ENCODE measurements around the gene CCSER1. TPM values are rescaled to one million over a fixed set of nuclear protein-coding genes. Genes with fewer than 3 reads are reported as not detected.

The CCSER1 gene
- 13.0 and 17.4 TPM in 2 replicates for polyA plus RNA-seq (2014; cell fraction: cytosol; rRNA removed)
- 9.8 and 9.9 TPM in 2 replicates for polyA plus RNA-seq (2014; cell fraction: nucleus; rRNA removed)

DNA sequence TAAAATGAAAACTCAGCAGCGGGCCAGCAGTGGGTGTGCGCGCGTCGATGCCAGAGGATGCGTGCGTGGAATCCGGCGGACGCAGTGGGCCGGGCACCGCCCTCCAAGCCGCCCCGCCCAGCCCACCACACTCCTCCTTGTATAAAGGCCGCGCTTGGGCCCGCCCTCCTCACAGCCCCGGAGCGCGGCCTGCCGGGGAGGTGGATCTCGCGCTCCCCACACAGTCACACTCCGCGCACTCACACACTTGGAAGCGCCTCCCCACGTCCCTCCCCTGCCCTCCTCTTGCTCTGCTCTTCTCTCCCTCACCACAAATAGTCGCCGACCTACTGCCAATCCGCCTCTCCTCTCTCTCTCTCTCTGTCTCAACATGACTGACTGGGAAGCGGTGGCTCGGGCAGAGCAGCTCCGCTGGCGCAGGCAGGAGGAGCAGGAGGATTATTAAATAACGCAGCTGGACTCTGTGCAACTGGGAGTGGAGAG is at the start of gene CCSER1:
Gene CCSER1 (plus strand): TSS at position 172 of the 483 bp plus-strand sequence.
- DNase-seq (ENCODE audit: low spot score), result peak; percentile 88

- DNase-seq (ENCODE audit: low spot score), result no peak
Observed at GRCh38 chr4:90078440-90078839, 48.8 kb upstream of the CCSER1 start.

DNA sequence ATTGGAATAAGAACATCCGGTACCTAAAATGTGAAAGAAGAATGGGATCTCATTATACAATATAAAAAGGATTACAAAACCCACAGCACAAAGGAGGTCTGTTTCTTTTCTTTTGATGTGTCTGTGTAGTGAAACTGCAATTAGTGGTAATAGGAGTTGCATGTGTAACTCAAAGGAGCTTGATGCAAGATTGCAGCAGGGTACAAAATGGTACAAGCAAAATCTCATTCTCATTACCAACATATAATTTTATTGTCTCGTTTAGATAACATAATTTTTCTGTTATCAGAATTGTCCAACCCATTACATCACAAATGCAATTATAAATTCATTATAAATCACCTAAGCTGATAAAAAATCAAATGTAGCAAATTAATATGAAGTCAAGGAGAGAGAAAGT is 47.1 kb upstream of the CCSER1 start:
- peak; percentile 78 for DNase-seq (ENCODE audit: low spot score)

DNA sequence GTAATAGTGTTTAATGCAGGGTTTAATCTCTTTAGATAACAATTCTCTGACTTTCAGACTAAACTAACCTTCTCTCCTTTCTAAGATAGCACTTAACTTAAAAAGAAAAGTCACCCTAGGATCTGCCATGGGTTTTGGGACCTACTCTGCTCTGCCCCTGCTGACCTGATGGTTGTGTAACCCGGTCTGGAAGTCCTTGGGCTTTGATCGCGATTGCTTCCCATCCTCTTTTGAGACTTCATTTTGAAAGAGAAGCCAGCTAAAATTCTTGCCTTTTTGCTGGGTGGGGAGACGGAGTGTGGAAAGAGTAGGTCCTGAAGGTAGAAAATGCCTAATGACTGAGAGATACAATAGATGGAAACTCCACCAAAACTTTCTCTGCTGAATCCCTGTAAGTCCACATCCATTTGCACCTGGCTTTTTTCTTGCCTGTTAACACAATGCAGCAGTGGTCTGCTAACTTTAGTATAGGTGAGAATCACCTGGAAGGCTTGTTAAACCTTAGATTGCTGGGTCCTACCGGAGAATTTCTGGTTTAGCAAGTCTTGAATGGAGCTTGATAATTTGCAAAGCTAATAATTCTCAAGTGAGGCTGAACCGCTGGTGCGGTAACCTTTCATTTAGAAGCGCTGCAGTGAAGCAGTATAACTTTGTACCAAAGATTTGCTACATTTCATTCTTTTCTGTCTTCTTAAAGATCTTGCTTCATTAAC is 45.6 kb upstream of the CCSER1 start:
- DNase-seq (ENCODE audit: low spot score), result no peak

- DNase-seq (ENCODE audit: low spot score), result no peak
Observed at GRCh38 chr4:90082449-90082848, 44.7 kb upstream of the CCSER1 start.

GRCh38 chr4:90084277-90084966 is 42.8 kb upstream of the CCSER1 start:
- DNase-seq (ENCODE audit: low spot score), result no peak

GRCh38 chr4:90084967-90085295 is 42.3 kb upstream of the CCSER1 start:
- no peak for DNase-seq (ENCODE audit: low spot score)

DNA sequence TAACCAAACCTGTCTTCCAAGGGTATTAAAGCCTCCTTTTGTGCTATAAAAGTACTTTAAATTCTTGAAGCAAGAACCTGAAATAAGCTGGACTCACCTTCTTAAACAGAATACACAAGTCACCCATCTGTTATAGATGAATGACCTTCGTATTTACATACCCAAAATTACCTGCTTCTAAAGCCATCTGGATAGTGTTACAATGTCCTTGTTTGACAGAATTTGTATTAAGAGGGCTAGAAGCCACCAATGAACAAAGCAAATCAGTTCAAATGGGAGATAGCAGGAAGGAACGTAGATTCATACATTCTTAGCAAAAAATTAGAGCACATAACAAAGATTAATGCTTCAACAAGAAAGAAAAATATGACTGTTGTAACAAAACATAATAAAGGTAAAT is 33.7 kb upstream of the CCSER1 start:
- peak; percentile 82 for DNase-seq (ENCODE audit: low spot score)

DNA sequence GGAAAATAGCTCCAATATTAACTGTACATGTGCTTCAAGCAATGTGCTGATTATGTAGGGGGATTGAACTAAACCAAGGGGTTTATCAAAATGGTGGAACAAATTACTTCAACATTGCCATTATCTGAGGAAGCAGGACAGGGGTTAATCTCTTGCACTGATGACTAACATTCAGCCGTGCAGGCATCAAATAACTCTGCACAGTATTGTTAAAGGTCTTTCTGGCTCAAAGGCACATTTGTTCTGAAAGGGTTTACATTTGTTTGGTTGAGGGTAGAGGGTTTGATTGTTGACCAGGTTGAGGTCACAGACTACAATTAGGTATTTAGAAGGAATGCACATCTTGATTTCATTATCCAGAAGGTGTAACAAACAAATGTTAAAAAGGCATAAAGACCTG is 32.2 kb upstream of the CCSER1 start:
- DNase-seq (ENCODE audit: low spot score), result no peak

- DNase-seq (ENCODE audit: low spot score), result no peak
Observed at GRCh38 chr4:90099812-90100211, 27.4 kb upstream of the CCSER1 start.

DNA sequence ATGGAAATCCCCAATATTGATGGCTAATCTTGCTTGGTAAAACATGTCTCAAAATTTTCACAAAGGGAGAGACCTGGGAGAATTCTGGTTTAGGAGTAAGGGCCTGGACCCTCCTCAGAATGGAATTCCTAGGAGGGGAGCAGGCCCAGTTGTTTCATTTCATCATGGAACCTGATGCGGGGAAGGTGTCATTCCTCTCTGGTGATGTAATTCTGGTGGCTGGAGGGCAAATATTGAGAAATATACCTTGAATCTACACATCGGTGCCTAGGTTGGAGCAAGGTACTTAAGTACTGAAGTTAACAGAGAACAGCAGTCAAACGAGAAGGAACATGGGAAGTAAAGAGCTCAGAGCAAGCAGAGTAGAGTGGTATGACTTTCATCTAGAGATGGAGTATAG is 23.2 kb upstream of the CCSER1 start:
- no peak for DNase-seq (ENCODE audit: low spot score)

- DNase-seq (ENCODE audit: low spot score), result peak; percentile 60
Observed at GRCh38 chr4:90105274-90105673, 21.9 kb upstream of the CCSER1 start.

GRCh38 chr4:90112715-90113114 is 14.5 kb upstream of the CCSER1 start:
- DNase-seq (ENCODE audit: low spot score), result no peak

- no peak for DNase-seq (ENCODE audit: low spot score)
Observed at GRCh38 chr4:90113881-90114457, 13.2 kb upstream of the CCSER1 start.

- no peak for DNase-seq (ENCODE audit: low spot score)
Observed at GRCh38 chr4:90118527-90119195, 8.5 kb upstream of the CCSER1 start.

DNA sequence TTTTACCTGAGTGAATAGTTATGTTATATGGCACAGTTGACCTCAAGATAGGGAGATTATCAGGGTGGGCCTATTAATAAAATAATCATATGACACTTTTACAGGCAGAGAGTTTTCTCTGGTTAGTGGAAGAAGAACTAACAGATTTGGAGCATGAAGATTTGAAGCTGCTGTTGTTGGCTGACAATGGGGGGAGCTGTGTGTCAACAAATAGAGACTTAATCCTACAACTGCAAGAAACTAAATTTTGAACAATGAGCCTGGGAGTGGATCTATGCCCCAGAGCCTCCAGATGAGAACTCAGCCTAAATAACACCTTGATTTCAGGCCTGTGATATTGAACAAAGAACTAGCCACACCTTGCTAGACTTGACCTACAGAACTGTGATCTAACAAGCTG is 7.2 kb upstream of the CCSER1 start:
- no peak for DNase-seq (ENCODE audit: low spot score)

GRCh38 chr4:90120815-90121214 is 6.4 kb upstream of the CCSER1 start:
- no peak for DNase-seq (ENCODE audit: low spot score)

GRCh38 chr4:90121676-90122354 is 5.4 kb upstream of the CCSER1 start:
- DNase-seq (ENCODE audit: low spot score), result no peak

DNA sequence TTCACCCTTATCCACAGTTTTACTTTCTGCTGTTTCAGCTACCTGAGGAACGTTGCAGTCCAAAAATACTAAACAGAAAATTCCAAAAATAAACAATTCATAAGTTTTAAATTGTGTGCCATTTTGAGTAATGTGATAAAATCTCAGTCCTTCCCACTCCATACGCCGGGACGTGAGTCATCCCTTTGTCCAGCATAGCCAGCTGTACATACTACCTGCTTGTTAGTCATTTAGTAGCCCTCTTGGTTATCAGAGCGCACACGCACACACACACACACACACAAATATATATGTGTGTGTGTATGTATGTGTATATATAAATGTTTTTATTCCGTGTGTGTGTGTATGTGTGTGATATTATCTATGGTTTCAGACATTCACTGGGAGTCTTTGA is 4.8 kb upstream of the CCSER1 start:
- no peak for DNase-seq (ENCODE audit: low spot score)

DNA sequence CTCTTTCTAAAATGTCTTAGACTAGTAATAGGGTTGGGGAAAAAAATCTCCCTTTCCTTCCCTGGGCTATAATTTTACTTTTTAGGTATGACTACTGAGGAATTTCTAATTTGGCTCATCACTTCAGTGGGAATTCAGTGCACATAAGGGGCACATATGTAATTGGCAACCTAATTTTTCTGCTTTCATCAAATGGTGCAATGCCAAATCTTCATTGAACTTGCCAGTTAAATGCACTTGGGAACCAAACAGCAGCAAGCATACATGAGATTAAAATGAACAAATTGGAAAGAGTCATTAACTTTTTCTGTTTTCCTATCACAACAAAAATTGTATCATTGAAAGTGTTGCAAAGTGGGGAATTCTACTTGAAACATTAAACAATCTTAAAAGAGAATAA is 2.9 kb upstream of the CCSER1 start:
- DNase-seq (ENCODE audit: low spot score), result no peak

- DNase-seq (ENCODE audit: low spot score), result no peak
Observed at GRCh38 chr4:90126805-90127204, 389 bp upstream of the CCSER1 start.
